ENCODE data around the gene NOL7.

NOL7 gene

GRCh38 chr6:13660273-13660672 lies 45.1 kb downstream of the NOL7 start:
- no peak for DNase-seq

- no peak for DNase-seq
These were observed 45.8 kb downstream of the NOL7 start for GRCh38 chr6:13660893-13661292.

GRCh38 chr6:13661647-13662046 lies 46.5 kb downstream of the NOL7 start:
- no peak for DNase-seq

- DNase-seq = no peak
These were observed 47.7 kb downstream of the NOL7 start for GRCh38 chr6:13662651-13663334.

- DNase-seq = no peak
These were observed 48.9 kb downstream of the NOL7 start for GRCh38 chr6:13663986-13664385.

- no peak for DNase-seq
These were observed 49.7 kb downstream of the NOL7 start for GRCh38 chr6:13664703-13665352.

GRCh38 chr6:13666194-13667105 lies 51.3 kb downstream of the NOL7 start:
- DNase-seq = no peak

- DNase-seq = no peak
These were observed 52.5 kb downstream of the NOL7 start for GRCh38 chr6:13667655-13668054.

GRCh38 chr6:13668291-13668928 lies 53.3 kb downstream of the NOL7 start:
- no peak for DNase-seq

GRCh38 chr6:13669476-13669875 lies 54.3 kb downstream of the NOL7 start:
- no peak for DNase-seq

All from NCI-H1092 treated with DMSO at 0.1 percent for 48 hours (cell line).